Muscle layer of duodenum (tissue), 2 donors: ENCODE measurements around the gene C4orf17.

Experiments used
- H3K27ac ChIP-seq: one replicate; pipeline ENCODE4 v1.7.0; 2013; ENCODE audit warnings: mild to moderate bottlenecking, low read length
- H3K27me3 ChIP-seq: one replicate; pipeline ENCODE4 v1.7.0; 2013; ENCODE audit warnings: low read depth, mild to moderate bottlenecking, control low read depth, low read length
- H3K36me3 ChIP-seq, 2 donors: one replicate each; pipeline ENCODE4 v1.7.0; 2013; ENCODE audit warnings: low read length in 2 of 2, control low read depth in 1 of 2, mild to moderate bottlenecking in 1 of 2; ENCODE audit not compliant: insufficient read depth in 2 of 2, control insufficient read depth in 1 of 2
- H3K4me1 ChIP-seq, 2 donors: one replicate each; pipeline ENCODE4 v1.7.0; 2013; ENCODE audit warnings: low read length in 2 of 2, mild to moderate bottlenecking in 2 of 2, control low read depth in 1 of 2, moderate library complexity in 1 of 2; ENCODE audit not compliant: insufficient read depth in 2 of 2, control insufficient read depth in 1 of 2
- H3K4me3 ChIP-seq, 2 donors: one replicate each; pipeline ENCODE4 v1.7.0; 2013; ENCODE audit warnings: low read length in 2 of 2, low read depth in 1 of 2, mild to moderate bottlenecking in 1 of 2
- H3K9me3 ChIP-seq, 2 donors: one replicate each; pipeline ENCODE4 v1.7.0; 2013; ENCODE audit warnings: low read length in 2 of 2, control low read depth in 1 of 2, mild to moderate bottlenecking in 1 of 2; ENCODE audit not compliant: control insufficient read depth in 1 of 2
- donor health status: healthy.

C4orf17 gene

DNA sequence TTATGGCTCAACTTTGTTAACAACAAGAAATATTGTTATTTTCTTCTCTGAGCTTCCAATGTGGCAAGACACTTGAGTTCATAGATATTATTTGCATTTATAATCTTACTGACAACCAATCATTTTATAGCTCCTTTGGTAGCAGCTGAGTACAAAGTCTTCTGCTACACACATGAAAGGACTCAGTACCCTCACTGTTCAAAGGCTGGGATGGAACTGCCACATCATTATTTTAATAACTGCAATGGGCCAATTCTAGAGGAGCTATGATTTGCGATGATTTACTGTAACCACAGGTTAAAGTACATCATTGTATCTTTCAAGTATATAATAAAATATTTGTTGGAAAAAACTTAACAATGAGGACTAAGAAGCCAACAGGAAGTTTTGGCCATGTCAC is 74.7 kb downstream of the C4orf17 start:
- Histone ChIP-seq H3K4me1 (no peaks in the 10 kb centered on the region), H3K9me3 (no peaks in the 10 kb centered on the region), H3K27me3 (no peaks in the 10 kb centered on the region), H3K27ac (no peak overlapping the region), H3K36me3 (no peaks in the 10 kb centered on the region), H3K4me3 (no peak overlapping the region)

DNA sequence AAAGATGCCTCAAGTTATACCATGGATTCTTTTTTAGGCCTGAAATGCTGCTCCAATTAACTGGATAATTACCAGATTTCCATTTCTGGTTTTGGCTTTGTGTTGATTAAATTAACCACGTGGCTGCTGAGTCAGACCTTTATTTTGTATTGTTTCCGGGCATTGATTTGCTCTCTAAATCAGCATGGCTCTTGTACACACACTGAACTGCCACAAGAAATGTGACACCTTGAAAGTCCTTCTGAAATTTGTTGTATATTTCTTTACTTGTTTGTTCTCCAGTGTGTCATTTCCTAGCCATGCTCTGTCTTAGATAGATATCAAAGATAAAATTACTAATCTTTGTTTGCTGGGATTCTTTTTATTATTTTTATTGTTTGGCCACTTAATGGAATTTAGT is 75.5 kb downstream of the C4orf17 start:
- no peaks in the 10 kb centered on the region for H3K9me3 ChIP-seq
- no peaks in the 10 kb centered on the region for H3K4me1 ChIP-seq
- no peak overlapping the region for H3K4me3 ChIP-seq
- H3K36me3 ChIP-seq, result no peaks in the 10 kb centered on the region
- H3K27me3 ChIP-seq, result no peaks in the 10 kb centered on the region
- peak overlapping the region; percentile 18 for H3K27ac ChIP-seq

DNA sequence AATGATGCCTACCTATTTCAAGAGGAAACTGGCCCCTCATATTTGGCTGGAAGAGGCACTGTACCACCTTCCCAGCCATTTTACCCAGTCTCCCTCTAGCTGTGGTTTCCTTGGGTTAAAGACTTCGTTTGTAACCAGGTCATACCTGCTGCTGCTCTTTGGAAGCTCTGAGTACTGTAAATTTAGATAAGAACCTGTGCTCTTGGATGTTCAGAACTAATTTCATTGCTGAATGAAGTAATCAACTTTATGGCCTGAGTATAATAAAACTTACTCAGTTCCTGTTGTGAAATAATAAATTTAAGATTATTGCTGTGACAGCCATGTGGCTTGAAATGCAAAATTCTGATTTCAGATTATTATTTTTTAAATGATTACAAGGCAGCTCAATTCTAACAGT is 76.0 kb downstream of the C4orf17 start:
- Histone ChIP-seq H3K36me3 (no peaks in the 10 kb centered on the region), H3K4me3 (no peak overlapping the region), H3K27ac (no peak overlapping the region)

DNA sequence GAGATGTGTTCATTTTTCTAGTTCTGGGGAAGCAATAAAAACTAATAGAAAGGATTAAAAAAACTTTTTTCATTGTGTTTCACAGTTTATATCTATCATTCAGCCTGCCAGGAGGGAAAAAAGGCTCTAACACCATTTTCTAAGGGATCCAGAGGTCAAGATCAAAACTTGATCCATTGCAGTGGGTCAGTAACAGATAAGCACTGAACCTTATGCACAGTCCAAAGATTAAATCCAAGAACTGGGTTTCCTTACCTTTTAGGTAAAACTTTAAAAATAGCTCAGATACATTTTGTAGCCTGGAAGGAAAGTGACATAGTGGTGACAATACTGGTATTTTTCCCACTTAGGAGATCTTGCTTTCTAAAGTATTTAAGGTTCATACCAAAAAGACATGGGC is 76.5 kb downstream of the C4orf17 start:
- Histone ChIP-seq H3K4me3 (no peak overlapping the region), H3K27ac (no peak overlapping the region), H3K4me1 (no peaks in the 10 kb centered on the region), H3K27me3 (no peaks in the 10 kb centered on the region), H3K9me3 (no peaks in the 10 kb centered on the region), H3K36me3 (no peaks in the 10 kb centered on the region)

More for the DNA sequence above, 76.0 kb downstream of the C4orf17 start:
- H3K4me1 ChIP-seq, result no peaks in the 10 kb centered on the region
- no peaks in the 10 kb centered on the region for H3K9me3 ChIP-seq
- H3K27me3 ChIP-seq, result no peaks in the 10 kb centered on the region

DNA sequence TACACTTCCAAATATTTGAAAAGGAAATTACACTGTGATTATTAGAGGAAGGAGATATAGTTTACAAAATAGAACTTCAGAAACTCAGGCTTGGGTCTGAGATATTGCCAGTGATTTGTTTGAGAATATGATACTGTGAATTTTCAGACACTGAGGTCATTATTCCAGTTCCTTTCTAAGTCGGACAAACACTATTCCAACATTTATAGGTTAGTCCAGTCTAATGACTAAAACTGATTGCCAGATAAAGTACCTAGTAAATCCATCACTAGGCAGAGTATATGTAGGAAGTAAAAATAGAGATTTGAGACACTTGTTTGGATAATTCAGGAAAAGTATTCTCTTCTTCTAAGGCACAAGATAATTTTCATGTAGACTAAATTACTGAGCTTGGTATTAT is 77.0 kb downstream of the C4orf17 start:
- H3K27ac ChIP-seq, result no peak overlapping the region

DNA sequence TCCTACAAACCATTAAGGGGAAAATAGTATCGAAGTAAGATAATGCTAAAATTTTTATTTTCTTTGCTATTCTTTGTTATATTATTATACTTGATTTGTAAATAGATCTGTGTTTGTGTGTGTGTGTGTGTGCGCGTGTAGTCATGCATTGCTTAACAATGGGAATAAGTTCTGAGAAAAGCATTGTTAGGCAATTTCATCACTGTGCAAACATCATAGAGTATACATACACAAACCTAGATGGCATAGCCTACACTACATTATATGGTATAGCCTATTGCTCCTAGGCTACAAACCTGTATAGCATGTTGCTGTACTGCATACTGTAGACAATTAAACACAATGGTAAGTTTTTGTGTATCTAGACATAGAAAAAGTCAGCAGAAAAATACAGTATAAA is 80.9 kb downstream of the C4orf17 start:
- H3K27me3 ChIP-seq, result no peaks in the 10 kb centered on the region
- H3K9me3 ChIP-seq, result no peaks in the 10 kb centered on the region
- no peaks in the 10 kb centered on the region for H3K36me3 ChIP-seq
- H3K4me1 ChIP-seq, result no peaks in the 10 kb centered on the region
- no peak overlapping the region for H3K4me3 ChIP-seq
- H3K27ac ChIP-seq, result no peak overlapping the region

More for the DNA sequence above, 77.0 kb downstream of the C4orf17 start:
- no peaks in the 10 kb centered on the region for H3K9me3 ChIP-seq
- H3K4me1 ChIP-seq, result no peaks in the 10 kb centered on the region
- no peaks in the 10 kb centered on the region for H3K36me3 ChIP-seq
- no peaks in the 10 kb centered on the region for H3K27me3 ChIP-seq
- H3K4me3 ChIP-seq, result no peak overlapping the region
